Measurements from ENCODE around the gene CACNG5. TPM values are rescaled to one million over a fixed set of nuclear protein-coding genes. Genes with fewer than 3 reads are reported as not detected.

The CACNG5 gene
- total and polyA plus RNA-seq, 12 donors: not detected

DNA sequence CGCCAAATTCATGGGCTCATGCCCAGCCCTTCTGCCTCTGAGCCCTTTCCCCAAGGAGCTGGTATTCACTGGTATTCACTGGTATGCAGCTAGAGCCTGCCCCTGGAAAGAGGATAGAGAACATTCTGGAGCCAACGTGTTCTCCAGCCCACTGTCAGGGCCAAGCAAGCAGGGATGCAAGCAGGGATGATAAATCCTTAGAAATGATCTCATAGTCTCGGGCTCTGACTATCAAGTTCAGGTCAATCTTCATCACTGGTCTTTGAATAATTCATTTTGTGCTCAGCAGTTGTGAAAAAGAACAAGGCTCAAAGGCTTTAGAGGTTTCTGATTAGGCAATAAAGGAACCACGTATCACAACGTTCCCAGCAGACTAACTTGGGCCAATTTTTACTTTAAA lies 57.3 kb downstream of the CACNG5 start:
- peaks cover 0 to 11% (median 0%) of the 10 kb centered on the region in 7 donors for H3K27me3 ChIP-seq
- DNase-seq (no peak), ATAC-seq (no peak)
- no peak overlapping the region for H3K27ac ChIP-seq
- no peaks in the 10 kb centered on the region for H3K4me1 ChIP-seq
- WGBS, 2 donors: 50 to 56% methylated on average over 5 of the region's 5 CpGs
- TF ChIP-seq, protein P1, sequence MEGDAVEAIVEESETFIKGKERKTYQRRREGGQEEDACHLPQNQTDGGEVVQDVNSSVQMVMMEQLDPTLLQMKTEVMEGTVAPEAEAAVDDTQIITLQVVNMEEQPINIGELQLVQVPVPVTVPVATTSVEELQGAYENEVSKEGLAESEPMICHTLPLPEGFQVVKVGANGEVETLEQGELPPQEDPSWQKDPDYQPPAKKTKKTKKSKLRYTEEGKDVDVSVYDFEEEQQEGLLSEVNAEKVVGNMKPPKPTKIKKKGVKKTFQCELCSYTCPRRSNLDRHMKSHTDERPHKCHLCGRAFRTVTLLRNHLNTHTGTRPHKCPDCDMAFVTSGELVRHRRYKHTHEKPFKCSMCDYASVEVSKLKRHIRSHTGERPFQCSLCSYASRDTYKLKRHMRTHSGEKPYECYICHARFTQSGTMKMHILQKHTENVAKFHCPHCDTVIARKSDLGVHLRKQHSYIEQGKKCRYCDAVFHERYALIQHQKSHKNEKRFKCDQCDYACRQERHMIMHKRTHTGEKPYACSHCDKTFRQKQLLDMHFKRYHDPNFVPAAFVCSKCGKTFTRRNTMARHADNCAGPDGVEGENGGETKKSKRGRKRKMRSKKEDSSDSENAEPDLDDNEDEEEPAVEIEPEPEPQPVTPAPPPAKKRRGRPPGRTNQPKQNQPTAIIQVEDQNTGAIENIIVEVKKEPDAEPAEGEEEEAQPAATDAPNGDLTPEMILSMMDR (IDR thresholded peaks at IDR 0.05): no peak
- H3K9me3 ChIP-seq: no peaks in the 10 kb centered on the region
- intact Hi-C loops (cut with DNase I): loop anchor here in 1 of 10 donors (10.0 kb wide), 1 partner anchor 657 kb away; no protein-coding TSS in a partner anchor
- no peak overlapping the region for H3K4me3 ChIP-seq
- no peaks in the 10 kb centered on the region for H3K36me3 ChIP-seq

DNA sequence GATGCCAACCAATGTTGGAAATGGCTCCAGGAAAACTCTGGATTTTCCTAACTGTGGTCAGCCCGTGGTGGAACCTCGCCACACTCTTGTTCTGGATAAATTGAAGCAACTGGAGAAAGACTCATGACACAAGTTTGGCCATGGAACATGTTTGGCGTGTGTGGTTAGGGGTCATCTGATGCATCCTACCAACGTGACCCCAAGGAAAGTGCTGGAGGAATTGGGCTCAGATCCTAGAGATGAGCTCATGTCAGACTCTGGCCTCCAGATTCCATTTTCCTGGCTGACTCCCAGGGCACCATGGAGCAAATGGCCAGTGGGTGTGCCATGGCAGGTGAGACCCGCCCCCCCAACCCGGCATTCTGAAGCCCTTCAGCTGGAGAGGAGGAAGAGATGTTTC lies 58.5 kb downstream of the CACNG5 start:
- intact Hi-C loops (cut with DNase I): loop anchor here in 1 of 10 donors (10.0 kb wide), 1 partner anchor 659 kb away; no protein-coding TSS in a partner anchor
- WGBS, 2 donors: 76 to 83% methylated on average over 6 of the region's 6 CpGs
- no peaks in the 10 kb centered on the region for H3K36me3 ChIP-seq
- no peak overlapping the region for H3K4me3 ChIP-seq
- no peak for DNase-seq
- H3K27me3 ChIP-seq: peaks cover 0 to 19% (median 0%) of the 10 kb centered on the region in 7 donors
- no peak for ATAC-seq
- no peak overlapping the region for H3K27ac ChIP-seq
- no peaks in the 10 kb centered on the region for H3K9me3 ChIP-seq
- H3K4me1 ChIP-seq: no peaks in the 10 kb centered on the region
- TF ChIP-seq, protein P1 (IDR thresholded peaks at IDR 0.05): no peak

DNA sequence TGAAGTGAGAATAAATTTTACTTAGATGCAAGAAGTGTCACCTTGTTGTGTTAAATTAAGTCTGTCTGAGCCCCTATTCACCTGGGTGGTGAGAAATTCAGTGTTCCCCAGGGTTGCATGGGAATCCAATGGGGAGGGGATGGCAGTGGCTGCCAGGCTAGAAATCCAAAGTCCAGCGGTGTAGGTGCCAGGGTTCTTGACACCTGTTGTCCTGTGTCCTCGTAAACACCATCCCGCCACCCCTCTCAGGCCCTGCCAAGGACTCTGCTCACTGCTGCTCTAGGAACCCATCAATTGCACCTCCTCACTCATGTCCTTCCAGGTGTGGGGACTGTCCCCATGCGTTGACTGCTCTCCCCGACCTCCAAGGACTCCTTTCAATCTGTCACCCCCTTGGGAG lies 58.9 kb downstream of the CACNG5 start:
- Histone ChIP-seq H3K9me3 (no peaks in the 10 kb centered on the region), H3K4me1 (no peaks in the 10 kb centered on the region), H3K36me3 (no peaks in the 10 kb centered on the region), H3K4me3 (no peak overlapping the region), H3K27ac (no peak overlapping the region), H3K27me3 (peaks cover 0 to 19% (median 0%) of the 10 kb centered on the region in 7 donors)
- intact Hi-C loops (cut with DNase I): loop anchor here in 1 of 10 donors (10.0 kb wide), 1 partner anchor 659 kb away; no protein-coding TSS in a partner anchor
- WGBS, 2 donors: 78 to 89% methylated on average over 5 of the region's 5 CpGs
- TF ChIP-seq, protein P1 (IDR thresholded peaks at IDR 0.05): no peak
- ATAC-seq: no peak
- DNase-seq: no peak

DNA sequence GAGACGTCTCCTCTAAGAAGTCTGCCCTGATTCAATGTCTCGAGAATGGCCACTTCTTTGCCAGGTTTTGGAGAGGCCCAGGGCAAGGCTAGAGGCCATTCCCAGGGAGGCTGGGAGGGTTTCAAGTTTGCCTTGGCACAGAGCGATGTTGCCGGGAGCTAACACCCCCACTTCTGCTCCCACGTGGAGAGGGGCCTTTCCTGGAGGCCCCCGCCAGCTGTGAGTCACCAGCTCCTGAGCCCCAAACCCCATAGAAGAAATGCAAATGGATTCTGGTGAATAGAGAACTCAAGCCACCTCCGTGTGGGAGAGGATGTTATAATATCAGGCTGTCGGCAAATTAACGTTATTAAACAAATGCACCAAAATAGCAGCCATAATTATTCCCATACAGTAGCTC lies 62.2 kb downstream of the CACNG5 start:
- TF ChIP-seq, protein P1 (IDR thresholded peaks at IDR 0.05): no peak
- Histone ChIP-seq H3K36me3 (no peaks in the 10 kb centered on the region), H3K4me1 (no peaks in the 10 kb centered on the region), H3K27me3 (peaks cover 0 to 25% (median 8%) of the 10 kb centered on the region in 7 donors), H3K27ac (no peak overlapping the region), H3K9me3 (no peaks in the 10 kb centered on the region), H3K4me3 (no peak overlapping the region)
- intact Hi-C loops (cut with DNase I): loop anchor here in 1 of 10 donors (10.0 kb wide), 1 partner anchor 662 kb away; no protein-coding TSS in a partner anchor
- ATAC-seq (no peak), DNase-seq (no peak)
- WGBS, 2 donors: 58 to 73% methylated on average over 9 of the region's 9 CpGs
